Amniotic epithelial cell (primary cell): ENCODE measurements around the gene OPHN1.
"Not testable (repeated sequence)": the region's sequence is repeated elsewhere in the genome, so short reads cannot be mapped to it uniquely, and the experiment has no call there.

Experiments used
- DNase-seq: peaks from one replicate; pipeline ENCODE4 v3.0.0-alpha.2; 2010; ENCODE audit warnings: low read depth

OPHN1 gene

DNA sequence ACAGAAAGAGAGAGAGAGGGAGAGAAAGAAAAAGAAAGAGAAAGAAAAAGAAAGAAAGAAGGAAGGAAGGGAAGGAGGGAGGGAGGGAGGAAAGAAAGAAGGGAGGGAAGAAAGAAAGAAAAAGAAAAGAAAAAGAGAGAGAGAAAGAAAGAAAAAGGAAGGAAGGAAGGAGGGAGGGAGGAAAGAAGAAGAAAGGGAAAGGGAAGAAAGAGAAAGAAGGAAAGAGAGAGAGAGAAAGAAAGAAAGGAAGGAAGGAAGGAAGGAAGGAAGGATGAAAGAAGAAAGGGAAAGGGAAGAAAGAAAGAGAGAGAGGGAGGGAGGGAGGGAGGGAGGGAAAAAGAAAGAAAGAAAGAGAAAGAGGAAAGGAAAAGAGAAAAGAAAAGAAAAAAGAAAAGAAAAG is 10.8 kb downstream of the OPHN1 start:
- DNase-seq, result no peak

DNA sequence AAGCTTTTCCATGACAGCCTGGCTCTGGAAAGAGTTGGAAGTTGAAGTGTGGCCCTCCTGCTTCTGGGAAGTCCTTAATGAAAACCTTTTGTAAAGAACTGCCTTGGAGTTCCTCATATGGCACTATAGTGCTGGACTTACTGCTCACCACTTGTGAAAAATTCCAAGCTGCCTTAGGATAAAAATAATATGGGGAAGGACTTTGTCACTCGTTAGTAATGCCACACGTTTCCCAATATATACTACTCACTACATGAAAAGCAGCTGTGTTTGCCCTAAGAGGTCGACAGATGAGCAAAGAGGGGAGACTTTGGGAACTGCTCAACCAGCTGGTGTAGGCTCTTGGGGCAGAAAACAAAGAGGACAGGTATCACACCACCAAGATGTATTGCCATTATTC is 11.7 kb downstream of the OPHN1 start:
- no peak for DNase-seq

DNA sequence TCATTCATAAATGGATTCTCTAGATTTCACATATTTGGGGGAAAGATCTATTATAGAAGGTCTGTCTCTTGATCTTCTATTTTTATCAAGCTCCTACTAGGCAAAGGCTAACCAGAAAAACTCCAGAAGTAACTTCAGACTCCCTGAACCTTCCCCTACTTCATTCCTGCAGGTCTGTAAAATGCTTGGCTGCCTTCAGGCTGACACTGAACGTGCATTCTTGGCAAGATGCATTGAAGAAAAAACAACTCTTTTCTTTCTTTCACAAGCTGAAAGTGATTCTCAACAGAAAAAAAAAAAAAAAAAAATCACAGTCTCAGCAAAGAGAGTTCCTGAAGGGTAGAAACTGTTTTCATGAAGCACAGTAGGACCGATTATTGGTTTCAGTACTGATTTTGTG is 12.7 kb downstream of the OPHN1 start:
- DNase-seq, result no peak

GRCh38 chrX:68419975-68420374 is 13.3 kb downstream of the OPHN1 start:
- DNase-seq, result no peak

- no peak for DNase-seq
Measured at GRCh38 chrX:68417651-68418050, 15.6 kb downstream of the OPHN1 start.

DNA sequence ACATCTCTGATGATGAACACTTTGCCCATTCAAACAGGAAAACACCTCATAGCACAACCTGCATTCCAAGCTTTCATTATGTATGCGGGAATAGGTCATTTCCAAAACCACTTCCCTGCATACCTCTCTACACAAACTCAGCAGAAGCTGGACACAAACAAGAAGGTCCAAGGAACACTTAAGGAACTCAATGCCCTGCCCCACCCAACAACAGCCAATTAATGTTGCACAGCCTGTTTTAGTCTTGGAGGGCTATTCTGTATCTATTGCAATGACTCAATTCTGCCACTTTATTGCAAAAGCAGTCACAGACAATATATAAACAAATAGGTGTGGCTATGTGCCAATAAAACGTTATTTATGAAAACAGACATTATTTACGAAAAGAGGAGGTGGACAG is 16.7 kb downstream of the OPHN1 start:
- DNase-seq, result no peak

GRCh38 chrX:68415316-68415715 is 18.0 kb downstream of the OPHN1 start:
- peak; percentile 59 for DNase-seq

DNA sequence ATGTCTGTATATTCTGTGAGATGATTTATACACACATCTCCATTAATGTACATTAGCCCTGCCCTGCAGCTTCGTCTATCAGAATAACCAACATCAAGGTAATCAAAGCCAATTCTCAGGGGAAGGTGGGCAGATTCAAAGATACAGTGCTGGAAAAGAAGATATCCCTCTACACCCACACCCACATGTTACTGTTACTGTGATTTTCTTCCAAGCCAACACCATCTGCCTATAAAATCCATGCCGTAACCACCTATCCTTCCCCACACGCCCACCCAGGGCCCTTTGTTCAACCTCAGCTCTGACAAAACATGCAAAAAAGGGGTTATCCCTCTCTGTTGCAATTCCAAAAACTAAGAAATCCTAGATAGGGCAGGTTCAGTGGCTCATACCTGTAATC is 20.0 kb downstream of the OPHN1 start:
- no peak for DNase-seq

DNA sequence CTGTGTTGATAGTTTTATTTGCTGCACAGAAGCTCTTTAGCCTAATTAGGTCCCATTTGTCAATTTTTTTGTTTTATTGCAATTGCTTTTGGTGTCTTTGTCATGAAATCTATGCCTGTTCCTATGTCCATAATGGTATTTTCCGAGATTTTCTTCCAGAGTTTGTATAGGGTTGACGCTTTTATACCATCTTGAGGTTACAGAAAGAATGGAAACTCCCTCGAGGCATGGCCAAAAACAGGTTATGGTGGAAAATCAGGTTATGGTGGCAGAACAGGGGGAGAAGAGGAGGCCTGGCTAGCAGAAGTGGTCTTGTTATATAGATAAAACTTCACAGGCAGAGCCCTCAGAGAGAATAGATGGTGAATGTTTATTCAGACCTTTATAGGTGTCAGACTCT is 21.6 kb downstream of the OPHN1 start:
- DNase-seq, result no peak

- DNase-seq, result no peak
Measured at GRCh38 chrX:68409194-68409593, 24.1 kb downstream of the OPHN1 start.

GRCh38 chrX:68403522-68403921 is 29.8 kb downstream of the OPHN1 start:
- DNase-seq, result no peak

DNA sequence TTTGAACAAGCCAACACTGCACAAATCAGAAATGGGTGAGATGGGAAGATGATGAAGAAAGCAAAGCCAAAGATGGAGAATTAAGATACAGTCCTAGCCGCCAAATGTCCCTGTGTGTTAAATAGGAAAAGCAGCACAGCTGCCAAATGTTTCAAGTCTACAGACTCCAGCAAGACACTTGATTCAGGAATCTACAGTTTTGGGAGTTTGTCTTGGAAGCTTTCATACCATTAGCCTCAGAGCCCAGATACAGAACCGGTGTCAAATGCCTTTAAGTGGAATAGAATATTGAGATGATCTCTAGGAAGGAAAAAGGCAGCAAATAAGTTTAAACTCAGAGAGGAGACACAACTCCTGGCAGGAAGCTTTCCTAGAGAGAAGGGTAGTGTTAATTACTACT is 30.3 kb downstream of the OPHN1 start:
- DNase-seq, result no peak

- no peak for DNase-seq
Measured at GRCh38 chrX:68402094-68402493, 31.2 kb downstream of the OPHN1 start.

DNA sequence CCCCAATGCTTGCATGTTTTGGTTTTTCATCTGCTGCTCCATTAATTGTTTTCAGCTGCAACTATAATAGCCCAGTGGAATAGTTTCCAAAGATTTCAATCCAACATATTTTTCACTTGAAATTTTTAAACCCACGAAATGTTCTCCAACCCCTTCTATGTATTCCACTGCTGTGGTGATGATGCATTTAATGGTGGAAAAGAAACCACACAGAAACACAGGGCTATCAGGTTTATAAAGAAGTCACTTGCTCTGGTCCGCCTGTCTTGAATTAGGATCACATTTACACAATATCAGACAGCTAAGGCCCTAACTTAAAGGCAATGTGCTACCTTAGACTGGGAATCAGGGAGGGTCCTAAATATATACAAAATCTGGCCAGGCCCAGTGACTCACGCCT is 35.0 kb downstream of the OPHN1 start:
- no peak for DNase-seq

- peak; percentile 16 for DNase-seq
Measured at GRCh38 chrX:68396953-68397352, 36.3 kb downstream of the OPHN1 start.

GRCh38 chrX:68389419-68389960 is 43.8 kb downstream of the OPHN1 start:
- peak; percentile 37 for DNase-seq

DNA sequence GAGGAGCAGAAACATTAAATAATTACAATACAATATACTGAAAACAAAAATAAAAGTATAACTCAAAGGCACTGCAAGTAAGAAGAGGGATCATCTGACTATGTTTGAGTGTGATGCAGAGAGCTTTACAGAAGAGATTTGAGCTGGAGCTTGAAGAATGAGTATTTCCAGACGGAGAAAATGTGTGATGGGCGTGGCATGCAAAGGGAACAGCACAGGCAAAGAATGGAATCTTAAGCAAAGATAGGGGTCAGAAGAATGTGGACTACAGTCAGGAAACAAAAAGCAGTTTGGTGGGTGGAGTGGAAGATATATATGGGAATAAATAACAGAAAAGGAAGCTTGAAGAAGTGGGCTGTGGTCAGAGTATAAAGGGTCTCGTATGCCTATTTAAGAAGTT is 45.5 kb downstream of the OPHN1 start:
- peak; percentile 23 for DNase-seq

- no peak for DNase-seq
Measured at GRCh38 chrX:68383540-68383939, 49.8 kb downstream of the OPHN1 start.

DNA sequence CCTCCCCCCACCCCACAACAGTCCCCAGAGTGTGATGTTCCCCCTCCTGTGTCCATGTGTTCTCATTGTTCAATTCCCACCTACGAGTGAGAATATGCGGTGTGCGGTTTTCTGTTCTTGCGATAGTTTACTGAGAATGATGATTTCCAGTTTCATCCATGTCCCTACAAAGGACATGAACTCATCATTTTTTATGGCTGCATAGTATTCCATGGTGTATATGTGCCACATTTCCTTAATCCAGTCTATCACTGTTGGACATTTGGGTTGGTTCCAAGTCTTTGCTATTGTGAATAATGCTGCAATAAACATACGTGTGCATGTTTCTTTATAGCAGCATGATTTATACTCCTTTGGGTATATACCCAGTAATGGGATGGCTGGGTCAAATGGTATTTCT is 55.7 kb downstream of the OPHN1 start:
- DNase-seq, result not testable (repeated sequence)

- DNase-seq, result no peak
Measured at GRCh38 chrX:68376373-68376772, 56.9 kb downstream of the OPHN1 start.

DNA sequence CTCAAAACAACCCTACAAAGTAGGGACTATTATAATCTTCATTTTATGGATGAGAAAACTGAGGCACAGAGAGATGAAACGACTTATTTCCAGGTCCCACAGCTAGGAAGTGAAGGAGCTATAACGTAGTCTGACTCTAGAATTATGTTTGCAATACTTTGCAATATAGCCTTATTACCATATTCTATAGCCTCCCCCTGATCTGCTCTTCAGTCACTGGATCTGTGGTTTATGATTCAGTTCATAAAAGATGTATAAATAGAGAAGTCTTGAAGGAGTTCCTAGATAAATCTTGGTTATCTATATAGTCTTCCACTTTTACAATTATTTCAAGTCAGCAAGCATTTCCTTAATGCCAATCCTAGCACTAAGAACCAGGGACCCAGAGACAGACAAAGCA is 57.5 kb downstream of the OPHN1 start:
- peak; percentile 11 for DNase-seq

DNA sequence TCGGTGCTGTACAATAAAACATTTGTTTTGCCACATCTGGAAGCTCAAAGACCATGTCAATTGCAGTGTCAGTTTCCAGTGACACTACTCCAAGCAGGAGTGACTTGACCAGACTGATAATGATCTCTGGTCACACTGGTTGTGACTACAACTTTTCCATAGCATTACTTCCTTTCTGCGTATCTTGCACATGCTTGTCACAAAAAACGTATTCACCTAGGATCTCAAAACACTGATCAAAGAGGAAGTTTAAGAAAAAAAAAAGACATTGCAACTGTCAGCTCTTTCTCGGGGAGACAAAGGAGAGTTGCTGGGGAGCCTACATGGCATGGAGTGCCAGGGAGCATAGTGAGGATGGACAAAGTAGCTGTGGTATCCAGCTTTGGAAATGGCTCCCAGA is 60.6 kb downstream of the OPHN1 start:
- no peak for DNase-seq

DNA sequence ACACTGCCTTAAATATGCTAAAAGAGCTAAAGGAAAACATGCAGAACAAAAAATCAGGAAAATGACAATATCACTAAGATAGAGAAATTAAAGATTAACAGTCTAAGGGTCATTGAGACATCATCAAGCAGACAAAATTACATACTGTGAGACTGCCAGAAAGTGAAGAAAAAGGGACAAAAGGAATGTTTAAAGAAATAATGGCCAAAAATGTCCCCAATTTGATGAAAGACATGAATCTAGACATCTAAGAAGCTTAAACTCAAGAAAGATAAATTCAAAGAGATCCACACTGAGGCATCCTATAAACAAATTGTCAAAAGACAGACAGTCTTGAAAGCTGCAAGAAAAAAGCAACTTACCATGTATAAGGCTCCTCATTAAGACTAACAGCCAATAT is 63.7 kb downstream of the OPHN1 start:
- DNase-seq, result no peak

- DNase-seq, result peak; percentile 11
Measured at GRCh38 chrX:68365341-68365740, 68.0 kb downstream of the OPHN1 start.

DNA sequence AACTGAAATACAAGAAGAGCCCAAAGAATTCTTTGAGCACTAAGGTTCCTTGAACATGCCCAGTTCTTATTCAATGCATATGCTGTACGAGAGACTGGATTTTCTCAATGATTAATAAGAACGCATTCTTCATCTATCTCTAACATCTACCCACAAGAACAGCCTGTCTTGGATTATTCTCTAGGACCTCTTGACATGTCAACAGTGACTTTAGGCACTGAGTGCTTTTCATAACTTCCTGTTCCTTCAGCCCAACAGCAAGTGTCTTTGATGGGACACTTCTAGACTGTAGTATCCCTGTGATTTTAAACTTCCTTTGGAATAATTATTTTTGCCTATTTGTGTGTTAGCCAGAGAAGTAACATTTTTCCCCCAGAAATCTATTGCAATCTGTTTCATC is 69.3 kb downstream of the OPHN1 start:
- DNase-seq, result peak; percentile 40
